Neural progenitor cell (in vitro differentiated cells): ENCODE results near the gene MED19. TPM values are rescaled to one million over a fixed set of nuclear protein-coding genes. Genes with fewer than 3 reads are reported as not detected.

Experiments
- DNase-seq: peaks from one replicate; pipeline ENCODE4 v3.0.0-alpha.2; 2016; ENCODE audit warnings: low spot score
- H2AFZ ChIP-seq: fragments of 200-600 bp; sonication (generic); replicated peaks from 2 replicates; pipeline ENCODE4 v1.6.1; 2016; ENCODE audit warnings: antibody characterized with exemption
- H3F3A ChIP-seq: fragments of 200-600 bp; sonication (generic); 2 replicates; pipeline ENCODE4 v1.6.1; 2016; ENCODE audit warnings: antibody characterized with exemption, low read depth
- H3K27ac ChIP-seq: fragments of 200-600 bp; sonication (generic); 2 replicates; pipeline ENCODE4 v1.5.1; 2016; ENCODE audit warnings: mild to moderate bottlenecking
- H3K27me3 ChIP-seq: fragments of 200-600 bp; sonication (generic); 2 replicates; pipeline ENCODE4 v1.6.1; 2016; ENCODE audit warnings: mild to moderate bottlenecking, moderate library complexity
- H3K36me3 ChIP-seq: fragments of 200-600 bp; sonication (generic); 2 replicates; pipeline ENCODE4 v1.5.1; 2016
- H3K4me1 ChIP-seq: fragments of 200-600 bp; sonication (generic); 2 replicates; pipeline ENCODE4 v1.6.1; 2016; ENCODE audit warnings: mixed run types
- H3K4me2 ChIP-seq: fragments of 200-600 bp; sonication (generic); 2 replicates; pipeline ENCODE4 v1.6.1; 2016
- H3K4me3 ChIP-seq: fragments of 200-600 bp; sonication (generic); 2 replicates; pipeline ENCODE4 v1.5.1; 2016
- H3K79me2 ChIP-seq: fragments of 200-600 bp; sonication (generic); 2 replicates; pipeline ENCODE4 v1.6.1; 2016; ENCODE audit warnings: low read depth
- H3K9ac ChIP-seq: fragments of 200-600 bp; sonication (generic); 2 replicates; pipeline ENCODE4 v1.6.1; 2016
- H3K9me3 ChIP-seq: fragments of 200-600 bp; sonication (generic); 2 replicates; pipeline ENCODE4 v1.5.1; 2016; ENCODE audit warnings: low read depth
- H4K20me1 ChIP-seq: fragments of 200-600 bp; sonication (generic); 2 replicates; pipeline ENCODE4 v1.6.1; 2016; ENCODE audit warnings: low read depth
- H3K27ac Mint-ChIP-seq: 3 replicates; pipeline ENCODE4 v1.8.0; 2021; ENCODE audit warnings: mixed read lengths
- H3K27me3 Mint-ChIP-seq: 2 replicates; pipeline ENCODE4 v1.8.0; 2022; ENCODE audit warnings: low read depth, mild to moderate bottlenecking, inconsistent platforms, moderate library complexity, mixed read lengths; ENCODE audit not compliant: insufficient read depth
- H3K36me3 Mint-ChIP-seq: 3 replicates; pipeline ENCODE4 v1.8.0; 2021; ENCODE audit warnings: mixed read lengths
- H3K4me1 Mint-ChIP-seq: 3 replicates; pipeline ENCODE4 v1.8.0; 2021; ENCODE audit warnings: mixed read lengths
- H3K4me3 Mint-ChIP-seq: 3 replicates; pipeline ENCODE4 v1.8.0; 2021; ENCODE audit warnings: mild to moderate bottlenecking, moderate library complexity, mixed read lengths
- H3K9me3 Mint-ChIP-seq: 3 replicates; pipeline ENCODE4 v1.8.0; 2020; ENCODE audit warnings: mixed read lengths
- CTCF ChIP-seq: fragments of 200-600 bp; sonication (generic); IDR thresholded peaks from 2 replicates; pipeline ENCODE4 v1.5.1; 2017; ENCODE audit warnings: antibody characterized with exemption, mild to moderate bottlenecking
- EZH2 ChIP-seq: fragments of 200-600 bp; sonication (generic); IDR thresholded peaks from 2 replicates; pipeline ENCODE4 v1.6.1; 2017; ENCODE audit warnings: antibody characterized with exemption, mild to moderate bottlenecking, moderate library complexity
- EZH2phosphoT487 ChIP-seq: fragments of 200-600 bp; sonication (generic); IDR thresholded peaks from 2 replicates; pipeline ENCODE4 v1.6.1; 2017; ENCODE audit warnings: antibody characterized with exemption
- total RNA-seq: library from RNA; depleted of rRNA; stranded (reverse); fragments of >200 nt; gene quantifications from 2 replicates; pipeline ENCODE4 v1.2.3, GENCODE V29; 2015; ENCODE audit warnings: low replicate concordance

MED19 gene
- total RNA-seq, 1 donor from 2014 or later: 11.8 TPM

GRCh38 chr11:57704932-57705331 lies 7.1 kb downstream of the MED19 start:
- no peaks in the 10 kb centered on the region for H3K27me3 ChIP-seq
- H3K9me3 ChIP-seq: no peaks in the 10 kb centered on the region

DNA sequence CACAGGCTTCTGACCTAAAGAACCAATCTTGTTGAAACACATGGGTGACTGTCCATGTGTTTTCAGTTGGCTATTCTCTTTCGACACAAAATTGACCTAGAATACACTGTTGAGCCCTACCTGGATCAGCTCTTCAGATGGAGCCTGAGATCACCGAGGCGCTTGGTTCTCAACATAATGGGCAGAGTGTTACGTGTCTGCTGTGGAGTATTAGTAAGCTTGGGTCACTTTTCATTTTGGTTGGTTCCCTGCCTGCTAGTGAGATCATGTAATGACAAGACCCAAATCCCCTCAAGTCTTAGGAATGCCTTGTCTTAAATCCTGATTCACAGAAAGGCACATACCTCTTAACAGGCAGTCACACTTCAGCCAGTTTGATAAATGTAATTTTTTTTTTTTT lies 8.7 kb downstream of the MED19 start:
- Mint-ChIP-seq H3K27me3 (peaks cover 2% of the 10 kb centered on the region), H3K4me1 (no peaks in the 10 kb centered on the region), H3K9me3 (no peaks in the 10 kb centered on the region), H3K4me3 (no peak overlapping the region), H3K36me3 (peaks cover 17% of the 10 kb centered on the region), H3K27ac (no peak overlapping the region)
- Histone ChIP-seq H3K27ac (no peak overlapping the region), H3K27me3 (no peaks in the 10 kb centered on the region), H3F3A (peaks cover 24% of the 10 kb centered on the region), H3K36me3 (no peaks in the 10 kb centered on the region), H3K4me1 (no peaks in the 10 kb centered on the region), H4K20me1 (no peaks in the 10 kb centered on the region), H3K9ac (no peak overlapping the region), H3K4me3 (no peak overlapping the region), H3K9me3 (no peaks in the 10 kb centered on the region), H2AFZ (no peak overlapping the region), H3K4me2 (no peak overlapping the region), H3K79me2 (peaks cover 21% of the 10 kb centered on the region)
- no peak for DNase-seq
- TF ChIP-seq CTCF (no peak), EZH2 (no peak), EZH2phosphoT487 (no peak)

More at GRCh38 chr11:57704932-57705331, 7.1 kb downstream of the MED19 start:
- H3K9ac ChIP-seq: no peak overlapping the region
- no peak overlapping the region for H3K4me3 ChIP-seq
- TF ChIP-seq EZH2phosphoT487 (no peak), CTCF (no peak), EZH2 (no peak)
- H2AFZ ChIP-seq: no peak overlapping the region
- Mint-ChIP-seq H3K4me1 (no peaks in the 10 kb centered on the region), H3K4me3 (no peak overlapping the region), H3K36me3 (peaks cover 10% of the 10 kb centered on the region), H3K27me3 (peaks cover 2% of the 10 kb centered on the region), H3K27ac (no peak overlapping the region), H3K9me3 (no peaks in the 10 kb centered on the region)
- no peaks in the 10 kb centered on the region for H3K4me1 ChIP-seq
- H3K27ac ChIP-seq: no peak overlapping the region
- no peak overlapping the region for H3K4me2 ChIP-seq
- peaks cover 18% of the 10 kb centered on the region for H3F3A ChIP-seq
- no peaks in the 10 kb centered on the region for H4K20me1 ChIP-seq
- DNase-seq: no peak
- H3K79me2 ChIP-seq: peaks cover 30% of the 10 kb centered on the region
- H3K36me3 ChIP-seq: no peaks in the 10 kb centered on the region

GRCh38 chr11:57700425-57700824 lies 11.6 kb downstream of the MED19 start:
- DNase-seq: peak; percentile 16
- Histone ChIP-seq H3F3A (peaks cover 28% of the 10 kb centered on the region), H3K4me1 (no peaks in the 10 kb centered on the region), H3K4me2 (no peak overlapping the region), H3K79me2 (no peaks in the 10 kb centered on the region), H3K27ac (no peak overlapping the region), H3K36me3 (no peaks in the 10 kb centered on the region), H3K4me3 (no peak overlapping the region), H3K27me3 (no peaks in the 10 kb centered on the region), H3K9ac (no peak overlapping the region), H4K20me1 (no peaks in the 10 kb centered on the region), H3K9me3 (no peaks in the 10 kb centered on the region), H2AFZ (no peak overlapping the region)
- TF ChIP-seq EZH2 (no peak), CTCF (peak; percentile 22)
- Mint-ChIP-seq H3K9me3 (no peaks in the 10 kb centered on the region), H3K27ac (no peak overlapping the region), H3K27me3 (peaks cover 2% of the 10 kb centered on the region), H3K4me3 (no peak overlapping the region), H3K4me1 (no peaks in the 10 kb centered on the region), H3K36me3 (peaks cover 26% of the 10 kb centered on the region)
